Activated effector memory CD4-positive, alpha-beta T cell treated with anti-CD3 and anti-CD28 coated beads, Interleukin-2, amount 50 U/mL, for 16 hours (primary cell): Measurements from ENCODE around the gene GALNT17.
"Not testable (repeated sequence)": the region's sequence is repeated elsewhere in the genome, so short reads cannot be mapped to it uniquely, and the experiment has no call there.

ENCODE experiments used
- DNase-seq: peaks from one replicate; pipeline ENCODE4 v3.0.0-alpha.2; 2020

GALNT17 gene

DNA sequence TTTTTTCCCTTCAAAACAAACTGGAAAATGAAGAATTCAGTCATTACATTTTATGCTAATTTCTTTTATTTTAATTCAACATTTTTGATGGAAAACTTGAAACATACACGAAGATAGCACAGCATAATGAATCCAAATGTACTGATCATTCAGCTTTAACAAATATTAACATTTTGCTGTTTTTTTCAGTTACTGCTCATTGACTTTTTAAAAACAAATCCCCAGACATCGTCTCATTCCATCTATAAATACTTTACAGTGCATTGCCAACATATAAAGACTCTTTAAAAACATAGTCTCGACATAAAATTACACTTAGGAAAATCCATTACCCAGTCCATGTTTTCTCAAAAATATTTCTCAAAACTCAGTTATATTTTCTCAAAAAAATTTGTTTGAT lies 452.3 kb downstream of the GALNT17 start:
- DNase-seq = no peak

- no peak for DNase-seq
These were observed 459.9 kb downstream of the GALNT17 start for GRCh38 chr7:71591876-71592275.

GRCh38 chr7:71592388-71592787 lies 460.4 kb downstream of the GALNT17 start:
- DNase-seq = not testable (repeated sequence)

- no peak for DNase-seq
These were observed 462.8 kb downstream of the GALNT17 start for GRCh38 chr7:71594736-71595135.

GRCh38 chr7:71595176-71595575 lies 463.2 kb downstream of the GALNT17 start:
- no peak for DNase-seq

DNA sequence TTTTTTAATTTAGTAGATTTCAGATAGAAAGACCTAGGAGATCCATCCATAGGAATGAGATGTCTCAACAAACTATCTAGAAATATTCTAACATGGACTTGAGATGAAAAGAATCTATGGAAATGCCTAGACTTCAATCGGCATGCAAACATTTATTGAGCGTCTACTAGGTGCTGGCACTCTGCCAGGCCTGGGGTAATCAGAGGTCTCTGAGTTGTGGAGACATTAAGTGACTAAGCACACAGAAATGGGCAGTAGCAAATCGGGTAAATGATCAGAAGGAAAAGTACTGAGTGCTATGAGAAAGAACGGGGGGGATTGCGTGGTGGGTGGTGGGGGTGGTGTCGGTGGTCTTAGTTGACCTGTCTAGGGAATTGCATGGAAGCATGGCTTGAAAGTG lies 466.6 kb downstream of the GALNT17 start:
- DNase-seq = no peak

- DNase-seq = no peak
These were observed 469.9 kb downstream of the GALNT17 start for GRCh38 chr7:71601851-71602250.

DNA sequence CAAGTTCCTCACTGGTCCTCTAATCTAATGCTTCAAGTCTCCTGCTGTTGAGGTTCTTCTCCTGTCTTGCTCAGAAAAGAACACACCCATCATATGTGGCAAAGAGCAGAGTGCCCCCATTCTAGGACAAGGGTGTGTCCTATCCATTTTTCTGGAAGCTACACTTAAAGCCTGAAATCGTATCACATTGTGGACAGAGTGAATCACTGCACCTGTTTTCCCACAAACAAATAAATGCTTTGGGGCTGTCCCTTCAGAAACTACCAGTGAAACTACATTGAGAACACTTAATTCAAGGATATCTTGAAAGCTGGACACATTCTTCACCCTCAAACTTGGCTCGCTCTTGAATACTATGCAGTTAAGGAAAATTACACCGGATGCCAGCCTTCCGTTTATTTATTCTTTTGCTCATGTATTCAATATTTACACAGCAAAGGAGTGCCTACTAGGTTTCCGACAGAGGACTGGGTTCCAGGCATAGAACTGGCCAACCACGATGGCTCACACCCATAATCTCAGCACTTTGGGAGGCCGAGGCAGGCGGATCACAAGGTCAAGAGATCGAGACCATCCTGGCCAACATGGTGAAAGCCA lies 473.0 kb downstream of the GALNT17 start:
- no peak for DNase-seq

DNA sequence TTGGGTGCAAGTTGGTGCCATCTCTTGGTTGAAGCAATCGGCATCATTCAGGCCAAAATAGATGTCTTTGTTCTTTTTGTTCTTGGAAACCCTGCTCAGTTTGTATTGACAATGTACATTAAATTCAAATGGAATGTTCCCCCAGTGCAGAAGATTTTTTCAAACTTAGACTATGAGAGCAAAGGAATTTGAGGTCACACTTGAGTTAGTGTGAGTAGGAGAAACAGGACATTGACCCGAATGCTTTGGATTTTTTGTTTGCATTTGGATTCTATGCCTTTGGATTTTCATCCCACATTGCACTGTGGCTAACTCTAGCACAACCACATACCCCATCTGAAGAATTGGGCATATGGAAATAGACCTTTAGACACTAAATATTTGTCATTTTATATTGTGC lies 480.0 kb downstream of the GALNT17 start:
- DNase-seq = no peak

DNA sequence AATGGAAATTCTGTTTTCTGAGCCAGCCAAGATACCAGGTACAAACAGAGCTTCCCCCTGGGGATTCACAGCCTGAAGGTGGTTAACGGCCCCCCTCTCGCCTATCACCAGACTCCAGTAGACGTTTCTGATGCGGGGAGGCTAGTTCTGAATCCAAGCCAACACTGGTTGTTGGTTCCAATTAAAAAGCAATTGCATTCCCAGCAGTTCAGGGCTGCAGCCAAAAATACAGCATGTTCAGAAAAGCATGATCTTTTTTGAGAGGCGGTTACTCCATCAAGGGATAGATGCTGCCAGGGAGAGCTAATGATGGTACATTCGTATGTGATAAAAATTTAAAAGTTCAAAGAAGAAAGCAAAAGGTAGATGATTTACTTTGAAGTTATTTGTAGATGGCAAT lies 481.0 kb downstream of the GALNT17 start:
- DNase-seq = no peak

GRCh38 chr7:71613313-71613712 lies 481.4 kb downstream of the GALNT17 start:
- no peak for DNase-seq

DNA sequence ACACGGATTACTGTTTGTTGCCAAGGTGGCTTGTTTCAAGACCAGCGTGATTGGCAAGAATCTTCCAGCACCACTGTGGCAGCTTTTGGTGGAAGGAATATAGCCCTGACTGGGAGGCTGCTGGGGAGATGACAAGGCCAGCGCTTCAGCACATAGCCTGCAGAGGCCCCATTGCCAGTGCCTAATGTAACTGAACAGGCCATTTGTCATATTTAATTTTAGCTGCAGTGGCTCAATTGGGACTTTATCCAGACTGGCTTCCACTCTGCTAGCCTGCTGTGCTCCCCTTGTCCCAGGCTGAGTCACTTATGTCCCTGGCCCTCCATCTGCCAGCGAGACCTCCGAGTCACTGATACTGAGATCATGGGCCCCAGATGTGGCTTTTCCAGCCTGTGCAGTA lies 483.1 kb downstream of the GALNT17 start:
- DNase-seq = no peak

DNA sequence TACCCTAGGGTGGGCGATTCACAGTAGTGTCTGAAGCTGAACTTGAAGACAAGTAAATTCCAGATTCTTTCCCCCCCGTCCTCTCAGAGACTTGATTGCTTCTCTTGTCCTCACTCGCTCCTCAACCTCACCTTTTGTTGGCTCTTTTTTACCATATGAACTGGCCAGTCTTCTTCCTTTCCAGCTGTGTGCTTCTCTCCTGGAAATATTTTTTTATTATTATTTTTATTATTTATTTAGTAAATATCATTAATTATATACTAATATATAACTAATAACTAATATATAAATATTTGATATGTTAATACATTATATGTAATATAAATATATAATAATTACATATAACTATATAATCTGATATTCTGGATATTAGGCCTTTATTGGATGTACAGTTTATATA lies 484.3 kb downstream of the GALNT17 start:
- no peak for DNase-seq

DNA sequence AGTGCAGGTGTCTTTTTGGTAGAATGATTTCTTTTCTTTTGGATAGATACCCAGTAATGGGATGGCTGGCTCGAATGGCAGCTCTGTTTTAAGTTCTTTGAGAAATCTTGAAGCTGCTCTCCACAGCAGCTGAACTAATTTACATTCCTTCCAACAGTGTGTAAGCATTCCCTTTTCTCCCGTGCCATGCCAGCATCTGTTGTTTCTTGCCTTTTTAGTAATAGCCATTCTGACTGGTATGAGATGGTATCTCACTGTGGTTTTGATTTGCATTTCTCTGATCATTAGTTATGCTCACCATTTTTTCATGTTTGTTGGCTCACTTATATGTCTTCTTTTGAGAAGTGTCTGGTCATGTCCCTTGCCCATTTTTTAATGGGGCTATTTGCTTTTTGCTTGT lies 486.3 kb downstream of the GALNT17 start:
- DNase-seq = no peak

GRCh38 chr7:71625545-71625944 lies 493.6 kb downstream of the GALNT17 start:
- no peak for DNase-seq

DNA sequence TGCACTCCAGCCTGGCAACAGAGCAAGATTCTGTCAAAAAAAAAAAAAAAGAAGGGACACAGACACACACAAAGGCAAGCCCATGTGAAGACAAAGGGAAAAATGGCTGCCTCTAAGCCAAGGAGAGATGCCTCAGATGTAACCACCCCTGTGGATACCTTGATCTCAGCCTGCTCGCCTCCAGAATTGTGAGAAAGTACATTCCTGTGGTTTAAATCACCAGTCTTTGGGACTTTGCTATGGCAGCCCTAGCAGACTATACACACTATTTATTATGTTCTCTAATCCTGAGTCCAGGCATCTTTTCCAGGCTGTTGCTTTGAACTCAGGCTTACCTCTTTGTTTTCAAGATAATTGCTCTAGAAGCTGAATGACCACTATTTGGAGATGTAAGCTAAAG lies 494.3 kb downstream of the GALNT17 start:
- DNase-seq = no peak

DNA sequence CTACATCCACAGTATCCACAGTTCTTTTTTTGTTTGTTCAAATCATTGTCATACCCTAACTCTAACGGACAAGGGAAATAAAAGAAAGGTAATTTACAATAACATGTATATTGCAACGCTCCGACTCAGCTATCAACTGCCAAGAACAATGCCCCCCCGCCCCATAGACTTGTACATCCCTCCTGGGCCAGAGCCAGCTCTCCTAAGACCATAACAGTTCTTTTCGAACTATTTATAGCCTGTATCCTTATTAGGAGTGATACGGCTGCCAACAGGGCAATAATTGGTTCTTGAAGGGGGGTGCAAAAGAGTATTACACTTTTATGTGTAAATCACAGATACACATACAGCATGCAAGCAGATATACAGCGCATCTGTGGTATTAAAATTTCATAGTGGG lies 495.7 kb downstream of the GALNT17 start:
- no peak for DNase-seq

GRCh38 chr7:71630516-71630915 lies 498.6 kb downstream of the GALNT17 start:
- DNase-seq = no peak

DNA sequence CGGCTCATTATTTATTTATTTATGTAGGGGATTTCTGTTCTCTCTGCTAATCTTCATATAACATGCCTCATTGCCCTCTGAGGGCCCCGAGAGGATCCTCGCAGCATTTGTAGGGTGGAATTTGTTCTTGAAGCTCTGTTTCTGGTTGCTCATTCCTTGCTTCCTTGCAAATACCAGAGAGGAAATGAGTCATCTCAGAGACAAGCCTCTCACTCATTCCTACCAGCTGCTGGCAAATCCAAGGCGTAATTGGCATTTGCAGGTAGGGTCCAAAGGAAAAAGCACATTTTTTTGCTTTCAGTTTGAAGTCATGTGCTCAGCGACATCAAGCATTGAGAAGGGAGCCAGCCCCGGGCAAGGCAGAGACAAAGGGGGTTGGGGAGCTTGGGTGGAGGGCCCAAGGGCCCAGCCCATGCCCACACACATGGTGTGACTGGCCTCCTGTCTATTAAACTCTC lies 501.6 kb downstream of the GALNT17 start:
- no peak for DNase-seq

DNA sequence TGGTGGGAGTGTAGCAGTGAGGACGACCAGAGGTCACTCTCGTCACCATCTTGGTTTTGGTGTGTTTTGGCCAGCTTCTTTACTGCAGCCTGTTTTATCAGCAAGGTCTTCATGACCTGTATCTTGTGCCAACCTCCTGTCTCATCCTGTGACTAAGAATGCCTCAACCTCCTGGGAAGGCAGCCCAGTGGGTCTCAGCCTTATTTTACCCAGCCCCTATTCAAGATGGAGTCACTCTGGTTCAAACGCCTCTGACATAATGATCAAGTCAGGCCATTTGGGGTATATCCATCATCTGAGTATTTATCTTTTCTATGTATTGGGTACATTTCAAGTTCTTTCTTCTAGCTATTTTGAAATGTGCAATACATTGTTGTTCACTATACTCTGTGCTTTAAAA lies 503.9 kb downstream of the GALNT17 start:
- not testable (repeated sequence) for DNase-seq

DNA sequence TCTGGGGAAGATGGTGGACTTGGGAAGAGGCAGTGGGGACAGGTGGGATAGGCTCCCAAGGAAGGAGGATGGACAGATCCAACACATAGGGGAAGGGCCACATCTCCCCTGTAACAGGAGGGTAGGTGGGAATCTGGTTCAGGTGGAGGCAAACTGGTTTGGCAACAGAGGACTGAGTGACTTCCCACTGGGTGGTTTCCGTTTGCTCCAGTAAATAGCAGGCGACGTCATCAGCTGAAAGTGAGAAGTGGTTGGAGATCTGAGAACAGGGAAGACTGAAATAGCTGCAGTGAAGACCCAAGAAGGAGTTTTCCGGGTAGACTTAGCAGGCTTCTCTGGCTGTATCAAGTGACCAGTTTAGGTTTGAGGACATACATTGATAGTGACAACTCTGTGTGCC lies 504.4 kb downstream of the GALNT17 start:
- DNase-seq = no peak

DNA sequence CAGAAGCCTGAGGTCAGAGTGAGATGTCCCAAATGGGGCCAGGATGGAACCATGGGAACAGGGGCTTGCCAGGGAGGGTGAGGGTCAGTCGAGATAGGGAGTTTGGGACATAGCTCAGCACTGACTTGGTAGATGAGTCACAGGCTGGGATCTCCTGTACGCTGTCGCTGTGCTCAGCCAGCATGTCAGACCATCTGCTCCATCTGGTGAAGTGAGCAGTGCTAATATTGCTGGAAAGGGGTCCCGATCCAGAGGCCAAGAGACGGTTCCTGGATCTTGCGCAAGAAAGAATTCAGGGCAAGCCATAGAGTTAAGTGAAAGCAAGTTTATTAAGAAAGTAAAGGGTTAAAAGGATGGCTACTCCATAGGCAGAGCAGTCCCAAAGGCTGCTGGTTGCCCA lies 505.6 kb downstream of the GALNT17 start:
- no peak for DNase-seq

DNA sequence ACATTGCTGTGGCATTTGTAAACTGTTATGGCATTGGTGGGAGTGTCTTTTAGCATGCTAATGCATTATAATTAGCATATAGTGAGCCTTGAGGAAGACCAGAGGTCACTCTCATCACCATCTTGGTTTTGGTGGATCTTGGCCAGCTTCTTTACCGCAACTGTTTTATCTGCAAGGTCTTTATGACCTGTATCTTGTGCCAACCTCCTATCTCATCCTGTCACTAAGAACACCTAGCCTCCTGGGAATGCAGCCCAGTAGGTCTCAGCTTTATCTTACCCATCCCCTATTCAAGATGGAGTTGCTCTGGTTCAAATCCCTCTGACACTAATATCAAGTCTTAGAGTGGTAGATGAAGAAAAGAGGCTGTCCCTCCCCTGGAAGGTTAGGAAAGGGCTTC lies 506.2 kb downstream of the GALNT17 start:
- DNase-seq = no peak

- no peak for DNase-seq
These were observed 507.6 kb downstream of the GALNT17 start for GRCh38 chr7:71639382-71640085.

DNA sequence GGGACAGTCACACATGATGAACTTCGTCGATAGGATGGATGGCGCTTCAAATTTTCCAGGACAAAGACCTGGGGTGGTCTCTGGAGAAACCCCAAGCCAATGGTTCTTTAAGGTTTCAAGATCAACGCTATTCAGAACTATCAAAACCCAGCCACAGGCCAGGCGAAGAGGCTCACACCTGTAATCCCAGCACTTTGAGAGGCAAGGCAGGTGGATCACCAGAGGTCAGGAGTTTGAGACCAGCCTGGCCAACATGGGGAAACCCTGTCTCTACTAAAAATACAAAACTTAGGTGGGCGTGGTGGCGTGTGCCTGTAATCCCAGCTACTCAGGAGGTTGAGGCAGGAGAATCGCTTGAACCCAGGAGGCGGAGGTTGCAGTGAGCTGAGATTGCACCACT lies 511.1 kb downstream of the GALNT17 start:
- DNase-seq = not testable (repeated sequence)
